ENCODE results near the gene OBP2A.

GRCh38 chr9:135502168-135502872 lies 43.6 kb upstream of the OBP2A start:
- TF ChIP-seq CTCF (IDR thresholded peaks at IDR 0.05) = no peak
- TF ChIP-seq POLR2AphosphoS5 (IDR thresholded peaks at IDR 0.05) = no peak
- TF ChIP-seq POLR2A (IDR thresholded peaks at IDR 0.05) = no peak
- TF ChIP-seq EP300 (IDR thresholded peaks at IDR 0.05) = no peak

All from suprapubic skin (tissue), 4 donors.